Suprapubic skin (tissue), 4 donors: Measurements from ENCODE around the gene KRT81. TPM values are rescaled to one million over a fixed set of nuclear protein-coding genes. Genes with fewer than 3 reads are reported as not detected.

Experiments
- DNase-seq, 2 donors: peaks; one replicate each; pipeline ENCODE4 v3.0.0-alpha.2; 2019; ENCODE audit warnings: low spot score in 2 of 2
- H3K27ac ChIP-seq: fragments of 200-600 bp; sonication (generic); one replicate; pipeline ENCODE4 v1.5.1; 2019
- H3K27me3 ChIP-seq: fragments of 200-600 bp; sonication (generic); one replicate; pipeline ENCODE4 v1.5.1; 2019
- H3K36me3 ChIP-seq: fragments of 200-600 bp; sonication (generic); one replicate; pipeline ENCODE4 v1.5.1; 2019
- H3K4me1 ChIP-seq: fragments of 200-600 bp; sonication (generic); one replicate; pipeline ENCODE4 v1.5.1; 2019
- H3K4me3 ChIP-seq: fragments of 200-600 bp; sonication (generic); one replicate; pipeline ENCODE4 v1.5.1; 2019; ENCODE audit warnings: mild to moderate bottlenecking
- H3K9me3 ChIP-seq: fragments of 200-600 bp; sonication (generic); one replicate; pipeline ENCODE4 v1.5.1; 2019
- EP300 ChIP-seq: sonication (generic); formaldehyde crosslinking; IDR thresholded peaks from one replicate; pipeline ENCODE4 v1.6.1; 2017; ENCODE audit warnings: antibody characterized with exemption
- POLR2A ChIP-seq, 2 donors: fragments of 450-650 bp; IDR thresholded peaks; one replicate each; pipeline ENCODE4 v1.6.1; 2017; ENCODE audit warnings: antibody characterized with exemption in 2 of 2, mild to moderate bottlenecking in 2 of 2, moderate library complexity in 2 of 2
- POLR2AphosphoS5 ChIP-seq, 3 donors: sonication (generic); formaldehyde crosslinking; IDR thresholded peaks; one replicate each; pipeline ENCODE4 v1.6.1; 2017; ENCODE audit warnings: antibody characterized with exemption in 3 of 3
- WGBS: methylation state at CpG from one replicate; pipeline ENCODE4 v1.1.5; 2018; 5-methylcytosine and 5-hydroxymethylcytosine counted together
- total RNA-seq, 4 donors: library from RNA; depleted of rRNA; stranded (reverse); fragments of >200 nt; gene quantifications; one replicate each; pipeline ENCODE4 v1.1.0, GENCODE V29; 2016
- TF ChIP-seq, protein P1 (sequence below), 2 donors: fragments of 200-600 bp in 1 of 2; fragments of 450-650 bp in 1 of 2; sonication (generic) in 1 of 2; IDR thresholded peaks; one replicate each; pipeline ENCODE4 v1.5.1; 2016 to 2019; ENCODE audit warnings: antibody characterized with exemption in 2 of 2, mild to moderate bottlenecking in 1 of 2, moderate library complexity in 1 of 2

The KRT81 gene
- total RNA-seq, 4 donors from 2014 or later = 0.72 to 346 (median 21.0) TPM

DNA sequence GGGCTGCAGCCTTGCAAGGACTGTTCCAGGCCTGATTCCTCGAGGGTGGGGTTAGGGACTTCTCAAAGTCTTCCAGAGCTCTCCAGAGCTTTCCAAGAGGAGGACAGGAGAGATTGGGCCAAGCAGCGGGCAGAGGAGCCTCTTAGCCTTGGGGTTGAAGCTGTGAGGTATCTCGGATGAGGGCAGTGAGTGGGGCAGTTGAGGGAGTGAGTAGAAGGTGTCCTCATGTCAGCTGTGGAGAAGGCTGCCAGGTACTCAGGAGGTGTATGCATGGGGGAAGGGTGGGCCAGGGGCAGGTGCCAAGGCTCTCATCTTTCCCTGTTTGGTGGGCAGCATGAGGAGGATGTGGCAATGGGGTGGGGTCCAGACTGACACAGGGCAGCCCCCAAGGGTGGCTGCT, 22.1 kb upstream of the KRT81 start:
- no peak overlapping the region for H3K4me3 ChIP-seq
- H3K27me3 ChIP-seq = peaks cover 40% of the 10 kb centered on the region
- no peaks in the 10 kb centered on the region for H3K9me3 ChIP-seq
- no peak for TF ChIP-seq EP300
- no peak for TF ChIP-seq POLR2AphosphoS5 (IDR thresholded peaks at IDR 0.05)
- TF ChIP-seq POLR2A (IDR thresholded peaks at IDR 0.05) = no peak
- TF ChIP-seq, protein P1, sequence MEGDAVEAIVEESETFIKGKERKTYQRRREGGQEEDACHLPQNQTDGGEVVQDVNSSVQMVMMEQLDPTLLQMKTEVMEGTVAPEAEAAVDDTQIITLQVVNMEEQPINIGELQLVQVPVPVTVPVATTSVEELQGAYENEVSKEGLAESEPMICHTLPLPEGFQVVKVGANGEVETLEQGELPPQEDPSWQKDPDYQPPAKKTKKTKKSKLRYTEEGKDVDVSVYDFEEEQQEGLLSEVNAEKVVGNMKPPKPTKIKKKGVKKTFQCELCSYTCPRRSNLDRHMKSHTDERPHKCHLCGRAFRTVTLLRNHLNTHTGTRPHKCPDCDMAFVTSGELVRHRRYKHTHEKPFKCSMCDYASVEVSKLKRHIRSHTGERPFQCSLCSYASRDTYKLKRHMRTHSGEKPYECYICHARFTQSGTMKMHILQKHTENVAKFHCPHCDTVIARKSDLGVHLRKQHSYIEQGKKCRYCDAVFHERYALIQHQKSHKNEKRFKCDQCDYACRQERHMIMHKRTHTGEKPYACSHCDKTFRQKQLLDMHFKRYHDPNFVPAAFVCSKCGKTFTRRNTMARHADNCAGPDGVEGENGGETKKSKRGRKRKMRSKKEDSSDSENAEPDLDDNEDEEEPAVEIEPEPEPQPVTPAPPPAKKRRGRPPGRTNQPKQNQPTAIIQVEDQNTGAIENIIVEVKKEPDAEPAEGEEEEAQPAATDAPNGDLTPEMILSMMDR (IDR thresholded peaks at IDR 0.05) = no peak
- H3K36me3 ChIP-seq = no peaks in the 10 kb centered on the region
- DNase-seq = peak in 1 of 2 donors; percentile 70
- H3K27ac ChIP-seq = no peak overlapping the region
- peaks cover 6% of the 10 kb centered on the region for H3K4me1 ChIP-seq
- 81% methylated on average over 3 of the region's 3 CpGs for WGBS

DNA sequence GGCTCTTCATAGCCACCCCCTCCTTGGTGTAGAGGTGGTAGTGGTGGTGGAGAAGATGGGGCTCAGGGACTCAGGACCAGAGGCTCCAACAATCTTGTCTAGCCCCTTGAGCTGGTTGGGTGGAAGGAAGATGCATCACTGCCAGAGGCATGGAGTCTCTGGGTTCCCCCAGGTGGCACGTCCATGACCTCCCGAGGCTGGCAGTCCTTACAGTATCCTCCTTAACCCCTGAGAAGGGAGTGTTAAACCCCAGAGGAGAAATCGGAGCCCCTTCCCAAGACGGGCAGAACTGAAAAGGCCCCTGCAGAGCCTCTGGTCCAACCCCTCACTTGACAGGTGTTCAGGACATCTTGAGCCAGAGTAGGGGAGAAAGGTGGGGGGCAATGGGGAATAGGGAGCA, 20.8 kb upstream of the KRT81 start:
- WGBS = 88% methylated on average over 4 of the region's 4 CpGs
- TF ChIP-seq EP300 = no peak
- TF ChIP-seq, protein P1 (IDR thresholded peaks at IDR 0.05) = no peak
- no peak for TF ChIP-seq POLR2AphosphoS5 (IDR thresholded peaks at IDR 0.05)
- H3K4me3 ChIP-seq = no peak overlapping the region
- no peak overlapping the region for H3K27ac ChIP-seq
- H3K27me3 ChIP-seq = peaks cover 50% of the 10 kb centered on the region
- no peaks in the 10 kb centered on the region for H3K36me3 ChIP-seq
- H3K9me3 ChIP-seq = no peaks in the 10 kb centered on the region
- peaks cover 13% of the 10 kb centered on the region for H3K4me1 ChIP-seq
- peak; percentile 34 to 38 for DNase-seq

DNA sequence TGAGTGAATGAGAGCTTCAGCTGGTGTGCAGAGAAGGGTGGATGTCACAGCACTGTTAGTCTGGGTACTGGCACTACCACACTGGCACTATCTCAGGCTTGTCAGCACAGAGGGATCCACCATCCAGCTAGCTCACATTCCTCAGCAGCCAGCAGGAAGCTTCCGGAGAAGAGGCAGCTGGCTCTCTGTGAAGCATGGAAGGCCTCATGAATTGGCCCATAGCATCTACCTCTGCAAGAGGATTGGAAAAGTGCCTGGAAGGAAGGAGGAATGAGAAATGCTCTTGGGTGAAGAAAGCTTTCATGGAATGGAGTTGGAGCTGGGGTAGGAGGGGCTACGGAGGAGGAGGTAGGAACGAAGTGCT, 19.9 kb upstream of the KRT81 start:
- H3K4me3 ChIP-seq = no peak overlapping the region
- no peak overlapping the region for H3K27ac ChIP-seq
- H3K27me3 ChIP-seq = peaks cover 53% of the 10 kb centered on the region
- TF ChIP-seq EP300 (no peak), POLR2A (IDR thresholded peaks at IDR 0.05) (no peak), POLR2AphosphoS5 (IDR thresholded peaks at IDR 0.05) (no peak)
- TF ChIP-seq, protein P1 (IDR thresholded peaks at IDR 0.05) = no peak
- H3K36me3 ChIP-seq = no peaks in the 10 kb centered on the region
- no peaks in the 10 kb centered on the region for H3K9me3 ChIP-seq
- DNase-seq = peak in 1 of 2 donors; percentile 14
- WGBS = 77% methylated on average over 3 of the region's 3 CpGs
- peaks cover 13% of the 10 kb centered on the region for H3K4me1 ChIP-seq

DNA sequence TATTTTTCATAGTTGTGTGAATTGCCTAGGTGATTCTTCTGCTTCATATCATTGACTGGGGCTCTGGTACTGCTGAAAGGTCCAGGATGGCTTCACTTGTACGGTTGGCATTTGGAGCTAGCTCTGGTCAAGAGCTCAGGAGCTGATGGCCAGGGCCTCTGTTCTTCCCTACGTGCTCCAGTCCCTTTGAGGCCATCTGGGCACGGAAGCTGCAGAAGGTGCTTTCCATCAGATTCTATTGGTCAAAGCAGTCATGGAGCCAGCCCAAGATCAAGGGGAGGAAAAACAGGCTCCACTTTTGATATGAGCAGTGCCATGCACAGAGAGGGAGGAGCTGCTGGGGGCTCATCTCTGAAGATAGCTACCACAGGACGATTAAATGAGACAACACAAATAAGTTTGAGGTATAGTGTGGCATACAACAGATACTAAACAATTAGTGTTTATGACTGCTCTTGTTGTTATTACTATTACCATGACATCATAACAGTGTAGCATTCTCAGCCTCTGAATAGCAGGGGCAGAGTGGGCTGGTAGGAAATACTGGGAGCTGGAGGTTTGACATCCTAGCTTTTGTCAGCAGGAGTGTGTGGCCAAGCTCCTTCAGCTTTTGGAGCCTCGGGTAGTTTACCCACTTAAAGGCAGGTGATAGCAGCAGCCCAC, 19.4 kb upstream of the KRT81 start:
- no peaks in the 10 kb centered on the region for H3K36me3 ChIP-seq
- TF ChIP-seq POLR2A (IDR thresholded peaks at IDR 0.05) (no peak), POLR2AphosphoS5 (IDR thresholded peaks at IDR 0.05) (no peak), EP300 (no peak)
- TF ChIP-seq, protein P1 (IDR thresholded peaks at IDR 0.05) = no peak
- H3K27ac ChIP-seq = no peak overlapping the region
- peaks cover 53% of the 10 kb centered on the region for H3K27me3 ChIP-seq
- H3K4me3 ChIP-seq = no peak overlapping the region
- no peaks in the 10 kb centered on the region for H3K9me3 ChIP-seq
- 86% methylated on average over 5 of the region's 5 CpGs for WGBS
- H3K4me1 ChIP-seq = peaks cover 13% of the 10 kb centered on the region
- DNase-seq = peak in 1 of 2 donors; percentile 30

DNA sequence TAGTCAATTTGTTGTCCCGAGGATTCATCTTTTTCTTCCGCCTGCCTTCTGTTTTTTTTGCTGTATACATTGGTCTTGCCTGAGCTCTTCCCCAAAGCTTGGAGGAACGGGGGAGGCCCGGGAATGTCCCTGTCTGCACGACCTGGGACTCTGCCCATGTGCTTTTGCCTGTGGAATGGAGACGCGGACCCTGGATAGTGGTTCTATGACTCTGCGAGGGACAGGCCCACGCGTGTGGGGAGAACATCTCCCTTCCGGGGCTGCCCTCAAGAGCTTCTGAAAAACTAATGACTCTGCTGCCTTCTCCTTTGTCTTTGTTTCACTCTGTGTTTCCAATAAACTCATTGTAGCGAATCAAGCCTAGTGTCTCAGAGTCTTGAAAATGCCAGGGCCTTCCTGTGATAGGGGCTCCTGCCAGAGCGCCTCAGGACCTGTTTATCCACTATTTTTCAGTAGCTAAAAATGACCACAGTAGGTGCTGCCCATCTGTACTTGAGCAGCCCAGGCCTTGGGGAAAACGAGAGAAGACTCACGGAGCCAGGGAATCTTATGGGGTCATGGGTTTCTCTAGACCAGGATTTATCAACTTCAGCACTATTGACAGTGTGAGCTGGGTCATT, 17.6 kb upstream of the KRT81 start:
- Histone ChIP-seq H3K27ac (peak overlapping the region; percentile 18), H3K9me3 (no peaks in the 10 kb centered on the region), H3K27me3 (peaks cover 45% of the 10 kb centered on the region), H3K36me3 (no peaks in the 10 kb centered on the region), H3K4me3 (peak overlapping the region; percentile 52), H3K4me1 (peaks cover 13% of the 10 kb centered on the region)
- WGBS = 60% methylated on average over 15 of the region's 15 CpGs
- DNase-seq = peak in 1 of 2 donors; percentile 54
- no peak for TF ChIP-seq POLR2A (IDR thresholded peaks at IDR 0.05)
- TF ChIP-seq, protein P1 (IDR thresholded peaks at IDR 0.05) = no peak
